HepG2 (cell line): ENCODE results near the gene CR1L. TPM values are rescaled to one million over a fixed set of nuclear protein-coding genes. Genes with fewer than 3 reads are reported as not detected.
A peak's percentile ranks its signal among the peaks of the same experiment; 100 is the strongest.

Experiments
- ARNT ChIP-seq: fragments of 450-650 bp; IDR thresholded peaks from 2 replicates; pipeline ENCODE4 v1.6.1; 2017
- CENPX ChIP-seq: sonication (generic); formaldehyde crosslinking; IDR thresholded peaks from 2 replicates; pipeline ENCODE4 v1.9.0; 2021; ENCODE audit warnings: mild to moderate bottlenecking, missing genetic modification reagents, moderate library complexity
- EZH2 ChIP-seq: conservative IDR thresholded peaks from 2 replicates; pipeline ENCODE4 v1.6.1; 2012; ENCODE audit warnings: mild to moderate bottlenecking, low read depth, low read length, moderate library complexity
- HDAC6 ChIP-seq: fragments of 200-600 bp; sonication (generic); IDR thresholded peaks from 2 replicates; pipeline ENCODE4 v1.7.0; 2017; ENCODE audit warnings: mild to moderate bottlenecking, antibody characterized with exemption, low read length, low read depth
- KDM6A ChIP-seq: IDR thresholded peaks from 2 replicates; pipeline ENCODE4 v1.6.1; 2016; ENCODE audit warnings: low read depth
- KLF15 ChIP-seq: sonication (generic); formaldehyde crosslinking; IDR thresholded peaks from 2 replicates; pipeline ENCODE4 v1.8.1; 2023; ENCODE audit warnings: borderline replicate concordance, mild to moderate bottlenecking, inconsistent platforms, missing genetic modification reagents, mixed read lengths
- MIER2 ChIP-seq: IDR thresholded peaks from 2 replicates; pipeline ENCODE4 v1.6.1; 2016; ENCODE audit warnings: missing biosample characterization, missing genetic modification reagents
- MYPOP ChIP-seq: sonication (generic); formaldehyde crosslinking; IDR thresholded peaks from 2 replicates; pipeline ENCODE4 v1.8.1; 2023; ENCODE audit warnings: mild to moderate bottlenecking, moderate library complexity, missing genetic modification reagents
- NFE2L1 ChIP-seq: sonication (generic); formaldehyde crosslinking; IDR thresholded peaks from 2 replicates; pipeline ENCODE4 v1.4.0; 2020; ENCODE audit warnings: missing genetic modification reagents, mild to moderate bottlenecking, borderline replicate concordance
- NR2F2 ChIP-seq: IDR thresholded peaks from 2 replicates; pipeline ENCODE4 v1.6.1; 2012; ENCODE audit warnings: low read depth, inconsistent platforms, borderline replicate concordance
- PHB2 ChIP-seq: fragments of 450-650 bp; IDR thresholded peaks from 2 replicates; pipeline ENCODE4 v1.6.1; 2018; ENCODE audit not compliant: partially characterized antibody
- PITX1 ChIP-seq: sonication (generic); formaldehyde crosslinking; IDR thresholded peaks from 2 replicates; pipeline ENCODE4 v1.5.1; 2020; ENCODE audit warnings: mild to moderate bottlenecking, missing genetic modification reagents
- PLSCR1 ChIP-seq: sonication (generic); formaldehyde crosslinking; IDR thresholded peaks from 2 replicates; pipeline ENCODE4 v1.5.0; 2020; ENCODE audit warnings: missing genetic modification reagents, mild to moderate bottlenecking, borderline replicate concordance
- THAP8 ChIP-seq: sonication (generic); formaldehyde crosslinking; IDR thresholded peaks from 2 replicates; pipeline ENCODE4 v1.5.1; 2020; ENCODE audit warnings: missing genetic modification reagents, mild to moderate bottlenecking, borderline replicate concordance
- ZBTB34 ChIP-seq: sonication (generic); formaldehyde crosslinking; IDR thresholded peaks from 2 replicates; pipeline ENCODE4 v1.8.0; 2022; ENCODE audit warnings: mild to moderate bottlenecking, missing genetic modification reagents
- ZBTB39 ChIP-seq: sonication (generic); formaldehyde crosslinking; IDR thresholded peaks from 2 replicates; pipeline ENCODE4 v1.5.0; 2020; ENCODE audit warnings: missing genetic modification reagents
- ZEB1 ChIP-seq: IDR thresholded peaks from 2 replicates; pipeline ENCODE4 v1.6.1; 2012; ENCODE audit warnings: mild to moderate bottlenecking, low read depth, inconsistent platforms; ENCODE audit not compliant: insufficient replicate concordance
- ZNF678 ChIP-seq: sonication (generic); formaldehyde crosslinking; IDR thresholded peaks from 2 replicates; pipeline ENCODE4 v1.4.0; 2020; ENCODE audit warnings: mild to moderate bottlenecking, missing genetic modification reagents
- ZNF770 ChIP-seq: sonication (generic); formaldehyde crosslinking; IDR thresholded peaks from 2 replicates; pipeline ENCODE4 v1.5.0; 2020; ENCODE audit warnings: mild to moderate bottlenecking, missing genetic modification reagents
- ZNF850 ChIP-seq: sonication (generic); formaldehyde crosslinking; conservative IDR thresholded peaks from 2 replicates; pipeline ENCODE4 v1.9.0; 2021; ENCODE audit warnings: mild to moderate bottlenecking, missing genetic modification reagents
- polyA plus RNA-seq, 8 experiments: library from polyadenylated mRNA; depleted of rRNA in 3 of 8; stranded (reverse) in 7 of 8; unstranded in 1 of 8; fragments of >200 nt; fragmentation: Illumina TruSeq in 4 of 8; extraction: Trizol in 4 of 8; gene quantifications; 2 replicates each; pipeline versions ENCODE4 v1.2.1 to v1.2.3, GENCODE V29; 2011 to 2016; ENCODE audit warnings: low read depth in 4 of 8, missing spikeins in 1 of 8, mixed read lengths in 1 of 8; ENCODE audit not compliant: insufficient read depth in 1 of 8
- total RNA-seq, 5 experiments: library from RNA; depleted of rRNA; stranded (reverse); fragments of >200 nt; fragmentation: Illumina TruSeq; extraction: Trizol; gene quantifications; 2 replicates each; pipeline ENCODE4 v1.2.3, GENCODE V29; 2016; ENCODE audit warnings: low read depth in 1 of 5

Gene CR1L
- total and polyA plus RNA-seq, 2 of the 13 experiments (the other 11 are each of a cell fraction or from before 2014, with no cell fraction given): not detected

- TF ChIP-seq ZBTB39 (CRISPR knock-in tag) (no peak), EZH2 (no peak), PITX1 (CRISPR knock-in tag) (peak; percentile 51; the same call in 1 of the 2 replicates), KLF15 (CRISPR knock-in tag) (no peak), NR2F2 (no peak; the same call in 1 of the 2 replicates), ZEB1 (no peak), MYPOP (CRISPR knock-in tag) (no peak), THAP8 (CRISPR knock-in tag) (no peak), MIER2 (CRISPR knock-in tag) (no peak), ZNF770 (CRISPR knock-in tag) (peak; percentile 82), HDAC6 (no peak), ZNF678 (CRISPR knock-in tag) (no peak), KDM6A (CRISPR knock-in tag) (no peak), ZNF850 (CRISPR knock-in tag) (no peak), NFE2L1 (CRISPR knock-in tag) (no peak), ARNT (no peak), PHB2 (no peak), ZBTB34 (CRISPR knock-in tag) (no peak), PLSCR1 (CRISPR knock-in tag) (no peak), CENPX (CRISPR knock-in tag) (no peak)
These were observed 107.0 kb downstream of the CR1L start, which contains the start of gene CD46 (continued) for GRCh38 chr1:207751790-207752455.
